ENCODE measurements around the gene FBP1.
A peak's percentile ranks its signal among the peaks of the same experiment; 100 is the strongest.

The FBP1 gene

DNA sequence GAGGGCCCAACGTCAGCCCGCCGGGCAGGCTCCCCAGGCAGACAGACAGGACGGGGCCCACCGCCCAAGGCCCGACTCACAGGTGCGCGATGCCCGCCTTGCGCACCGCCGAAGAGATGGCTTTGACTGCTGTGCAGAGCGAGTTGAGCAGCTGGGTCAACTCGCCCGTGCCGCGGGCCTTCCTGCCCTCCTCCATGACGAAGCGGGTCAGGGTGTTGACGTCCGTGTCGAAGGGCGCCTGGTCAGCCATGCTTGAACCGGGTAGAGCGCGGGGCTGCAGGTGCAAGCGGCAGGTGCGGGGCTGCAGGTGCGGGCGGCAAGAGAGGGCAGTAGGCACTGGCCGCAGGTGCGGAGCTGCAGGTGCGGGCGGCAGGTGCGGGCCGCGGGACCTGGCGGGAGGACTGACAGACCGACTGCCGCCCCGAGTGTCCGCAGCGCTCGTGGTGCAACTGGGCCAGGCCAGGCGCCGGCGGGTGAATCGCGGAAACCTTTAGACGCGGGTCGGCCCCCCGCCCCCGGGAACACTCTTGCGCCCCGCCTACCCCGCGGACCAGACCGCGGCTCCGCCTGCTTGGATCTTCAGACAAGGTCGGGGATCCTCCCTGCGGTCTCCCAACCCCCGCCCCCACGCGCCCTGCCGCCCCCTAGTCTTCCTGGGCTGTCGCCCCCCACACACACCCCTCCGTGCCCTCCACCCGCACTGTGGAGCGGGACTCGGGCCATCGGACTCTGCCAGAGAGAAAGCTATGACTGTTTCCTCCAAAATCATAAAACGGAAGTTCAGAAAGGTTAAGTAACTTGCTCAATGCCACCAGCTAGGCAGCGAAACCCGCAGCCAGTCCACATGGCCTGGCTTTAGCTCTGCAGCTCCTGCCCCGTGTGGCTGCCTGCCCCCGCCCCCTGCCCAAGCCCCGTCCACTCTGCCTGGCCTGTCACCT, at the start of gene FBP1:
TSS of gene FBP1 (minus strand) at position 458 of the 938 bp plus-strand sequence. CDS start at position 250, 208 bp downstream.
- no peak for DNase-seq

GRCh38 chr9:94687451-94687850, 48.1 kb upstream of the FBP1 start:
- DNase-seq: no peak

DNA sequence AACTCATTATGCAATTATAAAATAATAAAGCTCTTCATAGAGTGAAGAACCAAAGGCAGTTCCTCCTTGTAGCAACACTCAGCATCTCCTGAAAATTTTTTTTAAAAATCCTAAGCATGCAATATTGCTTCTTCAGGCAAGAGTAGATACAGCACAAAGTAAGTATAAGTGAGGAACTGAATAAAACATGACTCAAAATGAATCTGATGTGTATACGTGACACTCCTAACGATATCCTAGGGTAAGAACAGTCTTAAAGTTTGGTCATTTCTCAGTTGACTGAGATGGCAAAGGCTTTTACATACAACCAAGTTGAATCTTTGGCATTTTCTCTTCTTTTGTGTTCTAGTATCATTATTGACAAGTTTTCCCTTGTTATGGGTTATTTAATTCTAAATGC, 46.0 kb upstream of the FBP1 start:
- no peak for DNase-seq

DNA sequence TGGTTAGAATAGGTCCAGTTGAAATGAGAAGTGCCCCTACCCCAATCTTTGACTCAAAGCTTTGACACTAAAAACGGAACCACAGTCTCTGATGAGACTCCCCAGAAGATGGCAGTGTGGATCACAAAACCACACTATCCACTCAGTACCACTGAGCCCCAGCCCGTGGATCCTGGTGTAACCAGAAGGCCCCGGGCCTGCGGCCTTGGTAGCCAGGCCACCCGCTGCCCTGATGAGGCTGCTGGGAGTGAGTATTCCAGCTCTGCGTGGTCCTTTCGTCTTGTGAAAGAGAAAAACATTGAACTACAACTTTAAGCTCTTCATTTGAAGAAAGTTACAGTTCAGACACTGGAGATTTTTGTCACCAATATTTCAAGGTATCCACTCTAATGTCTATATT, 42.2 kb upstream of the FBP1 start:
- DNase-seq: peak in 1 of 2 experiments; percentile 55

GRCh38 chr9:94680621-94681020, 41.3 kb upstream of the FBP1 start:
- no peak for DNase-seq

- no peak for DNase-seq
These were observed 40.7 kb upstream of the FBP1 start for GRCh38 chr9:94680020-94680419.

- DNase-seq: no peak
These were observed 40.3 kb upstream of the FBP1 start for GRCh38 chr9:94679587-94679986.

GRCh38 chr9:94677929-94678328, 38.6 kb upstream of the FBP1 start:
- DNase-seq: no peak

- DNase-seq: no peak
These were observed 37.3 kb upstream of the FBP1 start for GRCh38 chr9:94676446-94677131.

DNA sequence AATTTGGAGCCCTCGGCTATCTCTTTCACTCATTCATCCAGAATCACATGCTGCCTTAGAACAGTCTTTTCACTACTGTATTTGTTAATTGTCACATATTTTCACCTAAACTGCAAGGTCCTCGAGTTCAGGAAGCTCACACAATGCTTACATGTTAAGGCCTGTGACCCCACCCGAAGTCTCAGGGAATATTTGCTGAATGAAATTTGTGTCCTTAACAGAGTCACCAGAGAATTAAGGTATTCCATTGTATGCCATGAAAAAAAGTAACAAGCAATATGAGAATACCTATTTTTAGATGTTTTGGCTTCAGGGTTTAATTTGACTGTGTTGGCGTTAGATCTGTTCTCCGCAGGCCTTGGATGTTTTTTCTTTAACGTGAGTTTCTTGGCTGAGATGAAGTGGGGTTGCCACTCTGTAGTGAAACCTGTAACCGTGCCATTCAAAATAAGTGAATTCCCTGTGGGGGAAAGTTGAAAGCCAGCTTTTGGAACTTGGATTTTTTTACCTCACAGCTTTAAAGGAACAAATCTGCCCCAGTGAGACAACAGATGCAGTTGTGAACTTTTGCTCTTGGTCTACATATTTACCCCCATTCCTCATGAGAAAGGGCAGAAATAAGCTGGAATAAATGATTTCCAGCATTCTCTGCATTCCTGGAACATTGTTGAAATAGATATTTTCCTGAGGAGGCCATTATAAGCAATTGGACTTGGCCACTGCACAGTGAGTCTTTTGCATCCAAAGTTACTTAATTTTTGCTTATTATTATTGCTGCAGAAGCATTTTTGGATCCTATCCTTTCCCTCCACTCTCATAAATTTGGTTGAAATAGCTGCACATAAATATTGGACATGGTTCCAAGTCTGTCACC, 35.9 kb upstream of the FBP1 start:
- no peak for DNase-seq

GRCh38 chr9:94672811-94673487, 33.6 kb upstream of the FBP1 start:
- no peak for DNase-seq

GRCh38 chr9:94668928-94669729, 29.8 kb upstream of the FBP1 start:
- peak in 1 of 2 experiments; percentile 23 for DNase-seq

GRCh38 chr9:94668418-94668927, 29.2 kb upstream of the FBP1 start:
- no peak for DNase-seq

DNA sequence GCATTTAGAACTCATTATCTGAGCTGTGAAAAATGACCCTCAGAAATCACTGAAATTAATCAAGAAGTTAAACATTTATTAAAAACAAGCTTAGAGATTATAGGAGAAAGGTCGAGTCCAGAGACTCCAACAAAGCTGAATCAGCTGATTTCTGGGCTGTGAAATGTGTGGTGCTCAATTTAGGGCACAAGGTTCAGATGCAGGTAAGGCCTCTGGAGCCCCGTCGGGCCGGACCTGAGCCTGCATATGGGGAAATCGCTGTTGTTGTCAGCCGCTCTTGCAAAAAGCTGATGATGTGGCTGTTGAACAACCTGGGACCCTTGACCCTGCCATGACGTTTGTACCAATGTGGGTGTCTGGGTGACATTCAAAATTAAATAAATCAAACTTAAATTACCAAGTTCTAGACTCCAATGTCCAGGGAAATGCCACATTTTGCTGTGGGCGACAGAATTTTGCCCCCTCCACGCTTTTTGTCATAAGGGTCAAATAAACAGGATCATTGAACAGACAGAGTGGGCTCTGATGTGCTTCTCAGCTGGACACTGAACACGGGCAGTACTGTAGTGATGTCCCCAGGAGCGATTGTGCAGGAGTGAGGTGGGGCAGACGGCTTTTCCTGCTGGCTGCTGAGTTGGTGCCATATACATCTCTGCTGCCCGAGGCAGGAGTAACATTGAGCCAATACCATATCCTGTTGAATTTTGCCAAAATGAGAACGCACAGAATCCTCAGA, 27.2 kb upstream of the FBP1 start:
- no peak for DNase-seq

- DNase-seq: no peak
These were observed 26.3 kb upstream of the FBP1 start for GRCh38 chr9:94665613-94666012.

DNA sequence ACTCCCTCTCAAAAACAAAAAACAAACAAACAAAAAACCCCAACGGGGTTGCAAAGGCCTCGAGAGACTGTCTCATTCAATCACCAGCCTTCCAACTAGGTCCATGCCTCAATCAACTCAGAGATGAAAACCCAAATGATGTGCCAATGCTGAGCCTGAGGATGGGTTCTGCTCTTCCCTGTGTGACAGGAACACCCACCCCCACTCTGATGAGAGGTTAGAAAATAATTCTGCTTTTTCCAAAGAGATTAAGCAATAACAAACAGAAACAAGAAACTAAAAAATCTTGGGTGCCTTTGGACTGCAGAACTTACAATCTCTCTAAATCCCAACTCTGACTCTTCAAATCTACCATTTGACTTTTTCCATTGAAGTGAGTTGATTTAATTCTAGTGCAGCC, 25.5 kb upstream of the FBP1 start:
- no peak for DNase-seq

GRCh38 chr9:94663640-94664039, 24.3 kb upstream of the FBP1 start:
- DNase-seq: no peak

- no peak for DNase-seq
These were observed 23.8 kb upstream of the FBP1 start for GRCh38 chr9:94663140-94663539.

DNA sequence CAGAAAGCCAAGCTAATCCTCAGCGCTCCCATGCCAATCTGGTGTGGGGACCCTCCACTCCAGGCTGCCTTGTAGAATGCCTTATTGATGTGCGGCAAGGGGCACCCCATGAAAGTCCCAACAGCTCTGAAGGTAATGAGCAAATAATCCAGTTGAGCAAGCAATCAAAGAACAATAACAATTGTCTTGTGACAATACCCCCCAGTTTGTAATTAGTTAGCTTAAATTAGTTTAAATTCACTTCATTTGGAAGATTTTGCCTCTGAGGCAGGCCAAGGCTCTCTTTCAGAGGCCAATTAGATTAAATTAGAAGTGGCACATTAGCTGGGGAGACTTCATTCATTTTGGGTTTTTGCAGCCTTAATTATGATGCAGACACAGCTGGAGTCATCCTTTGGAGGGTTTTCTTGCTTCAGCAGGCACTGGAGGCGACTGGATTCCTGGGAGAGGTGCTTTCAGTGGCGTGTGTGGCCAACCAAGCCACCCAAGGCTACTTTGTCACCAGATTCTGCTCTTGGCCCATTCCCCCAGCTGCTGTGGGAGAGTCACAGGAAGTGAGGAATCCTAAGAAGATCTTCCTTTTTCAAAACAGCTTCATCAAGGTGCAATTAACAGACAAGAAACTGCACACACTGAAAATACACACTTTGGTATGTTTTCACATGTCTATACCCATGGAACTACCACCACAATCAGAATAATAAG, 17.9 kb upstream of the FBP1 start:
- no peak for DNase-seq

DNA sequence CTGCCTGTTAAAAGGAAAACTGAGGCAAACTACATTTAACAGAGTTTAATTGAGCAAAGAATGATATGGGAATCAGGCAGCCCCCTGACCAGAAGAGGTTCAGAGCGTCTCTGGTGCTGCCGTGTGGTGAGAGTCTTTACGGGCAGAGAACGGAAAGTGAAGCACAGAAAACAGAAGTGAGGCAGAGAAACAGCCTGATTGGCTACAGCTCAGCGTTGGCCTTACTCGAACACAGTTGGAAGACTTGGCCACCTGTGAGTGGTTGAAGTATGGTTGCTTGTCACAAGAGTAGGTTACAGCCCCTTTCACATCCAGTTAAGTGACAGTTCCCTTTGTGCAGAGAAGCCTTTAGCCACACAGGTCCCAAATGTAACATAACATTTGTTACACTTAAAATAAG, 16.9 kb upstream of the FBP1 start:
- DNase-seq: no peak

Measured in NCI-H1930 (cell line).